ENCODE results near the gene TGFA. TPM values are rescaled to one million over a fixed set of nuclear protein-coding genes. Genes with fewer than 3 reads are reported as not detected.

Gene TGFA
- polyA plus RNA-seq (ENCODE audit: insufficient read length in 4 of 4) = 10 to 100 TPM; 14.9 to 21.6 (median 17.3) TPM

DNA sequence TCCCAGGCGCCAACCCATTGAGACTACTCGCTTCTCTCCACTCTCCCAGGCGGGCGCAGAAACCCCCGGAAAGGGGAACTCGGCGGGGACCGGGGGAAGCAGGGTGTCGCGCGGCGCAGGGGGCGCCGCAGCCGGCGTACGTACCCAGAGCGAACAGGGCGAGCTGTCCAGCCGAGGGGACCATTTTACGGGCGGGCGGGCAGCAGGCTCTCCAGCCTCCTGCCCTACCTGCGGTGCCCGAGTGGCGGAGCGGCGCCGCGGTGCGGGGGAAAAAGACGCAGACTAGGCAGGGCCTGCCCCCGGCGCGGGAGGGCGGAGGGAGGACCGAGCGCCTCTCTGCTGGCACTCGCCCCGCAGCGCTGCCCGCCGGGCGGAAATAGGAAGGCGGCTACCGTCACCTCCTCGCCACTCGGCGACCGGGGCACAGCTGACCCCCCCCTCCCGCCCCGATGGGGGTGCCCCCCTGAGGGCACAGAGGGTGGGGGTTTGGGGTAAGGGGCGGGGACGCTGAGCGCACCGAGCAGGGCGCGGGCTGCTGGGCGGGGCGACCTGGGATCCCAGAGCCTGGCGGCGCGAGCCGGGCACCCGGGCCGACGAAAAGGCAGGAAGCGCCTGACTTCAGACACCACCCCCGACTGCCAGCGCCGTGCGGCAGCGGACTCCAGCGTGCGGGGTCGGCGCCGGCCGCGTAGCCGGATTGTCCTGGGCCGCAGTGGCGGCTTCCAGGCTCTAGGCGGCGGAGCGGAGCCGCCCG is at the start of gene TGFA:
Gene TGFA (minus strand): TSS at position 243 of the 754 bp plus-strand sequence. CDS start 59 bp downstream, at position 184.
- DNase-seq (ENCODE audit: low read depth in 4 of 4, low spot score in 2 of 4) = peak in 2 of 4 donors; percentile 46 to 60

- no peak for DNase-seq (ENCODE audit: low read depth in 4 of 4, low spot score in 2 of 4)
These were observed 49.4 kb upstream of the TGFA start for GRCh38 chr2:70603066-70603465.

DNA sequence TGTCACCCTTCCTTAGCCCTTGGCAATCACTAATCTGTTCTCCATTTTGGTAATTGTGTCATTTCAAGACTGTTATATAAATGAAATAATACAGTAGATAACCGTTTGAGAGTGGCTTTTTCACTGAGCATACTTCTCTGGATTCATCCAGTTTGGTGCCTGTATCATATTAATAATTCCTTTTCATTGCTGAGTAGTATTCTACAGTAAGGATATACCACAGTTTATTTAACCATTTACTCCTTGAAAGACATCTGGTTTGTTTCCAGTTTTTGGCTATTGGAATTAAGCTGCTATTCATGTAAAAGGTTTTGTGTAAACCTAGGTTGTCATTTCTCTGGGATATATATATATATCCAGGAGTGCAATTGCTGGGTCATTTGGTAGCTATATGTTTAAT is 44.6 kb upstream of the TGFA start:
- DNase-seq (ENCODE audit: low read depth in 4 of 4, low spot score in 2 of 4) = no peak

DNA sequence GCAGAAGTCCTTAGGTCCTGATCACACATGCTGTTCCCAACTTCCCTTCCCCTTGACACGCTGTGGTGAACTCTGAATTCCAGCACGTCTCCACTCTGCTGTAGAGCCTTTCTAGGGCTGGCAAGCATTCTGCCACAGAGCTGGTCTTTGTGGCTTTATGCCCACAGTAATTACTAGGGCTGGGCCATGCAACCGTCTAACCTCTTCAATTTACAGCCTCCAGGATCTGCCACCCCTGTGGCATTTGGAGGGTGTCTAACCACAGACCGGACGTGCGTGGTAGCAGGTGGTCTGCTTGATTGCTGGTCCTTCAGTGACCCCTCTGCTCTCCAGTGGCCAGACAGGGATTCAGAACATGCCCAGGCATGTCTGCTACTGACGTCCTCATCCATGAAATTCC is 43.1 kb upstream of the TGFA start:
- DNase-seq (ENCODE audit: low read depth in 4 of 4, low spot score in 2 of 4) = no peak

- no peak for DNase-seq (ENCODE audit: low read depth in 4 of 4, low spot score in 2 of 4)
These were observed 42.7 kb upstream of the TGFA start for GRCh38 chr2:70596293-70596692.

- DNase-seq (ENCODE audit: low read depth in 4 of 4, low spot score in 2 of 4) = no peak
These were observed 29.5 kb upstream of the TGFA start for GRCh38 chr2:70583091-70583490.

GRCh38 chr2:70580352-70580751 is 26.7 kb upstream of the TGFA start:
- DNase-seq (ENCODE audit: low read depth in 4 of 4, low spot score in 2 of 4) = no peak

- DNase-seq (ENCODE audit: low read depth in 4 of 4, low spot score in 2 of 4) = no peak
These were observed 21.0 kb upstream of the TGFA start for GRCh38 chr2:70574618-70575017.

DNA sequence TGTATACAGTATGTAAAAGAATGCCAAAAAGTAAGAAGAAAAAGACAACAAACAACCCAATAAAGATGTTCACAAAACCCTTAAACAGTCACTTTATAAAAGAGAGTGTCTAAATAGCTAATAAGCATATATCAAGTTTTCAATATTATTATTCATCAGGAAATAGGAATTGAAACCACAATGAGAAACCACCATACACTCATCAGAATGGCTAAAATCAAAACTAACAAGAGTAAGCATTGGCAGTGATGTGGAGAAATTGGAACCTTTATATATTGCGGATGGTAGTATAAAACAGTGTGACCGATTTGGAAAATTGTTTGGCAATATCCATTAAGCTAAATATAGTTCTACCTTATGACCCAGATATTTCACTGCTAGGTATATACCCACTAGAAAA is 20.5 kb upstream of the TGFA start:
- DNase-seq (ENCODE audit: low read depth in 4 of 4, low spot score in 2 of 4) = no peak

DNA sequence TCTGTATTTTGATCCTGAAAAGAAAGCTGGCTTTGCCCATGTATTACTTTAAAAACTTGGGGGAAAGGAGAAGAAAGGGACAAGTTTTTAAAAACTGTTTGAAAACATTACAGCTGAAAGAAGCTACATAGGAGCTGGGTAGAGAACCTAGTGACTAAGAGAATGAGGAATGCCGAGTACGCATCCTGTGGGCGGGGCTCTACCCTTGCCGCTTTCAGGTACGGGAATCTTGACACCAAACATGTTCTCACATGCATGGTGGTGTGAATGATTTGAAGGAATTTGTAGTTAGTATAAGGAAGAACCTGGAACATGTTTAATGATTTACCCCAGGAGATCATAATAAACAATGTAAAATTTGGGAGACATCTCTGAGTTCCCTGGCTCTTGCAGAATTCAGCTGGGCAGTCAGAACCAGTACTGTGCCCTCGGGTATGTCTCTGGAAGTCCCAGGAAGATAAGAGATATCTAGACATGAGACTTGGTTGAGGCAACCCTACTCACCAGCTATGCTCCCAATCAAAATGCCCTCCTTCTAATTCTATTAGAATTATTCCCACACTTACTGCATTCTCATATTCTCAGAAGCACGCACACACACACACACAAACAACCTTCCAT is 16.5 kb upstream of the TGFA start:
- no peak for DNase-seq (ENCODE audit: low read depth in 4 of 4, low spot score in 2 of 4)

DNA sequence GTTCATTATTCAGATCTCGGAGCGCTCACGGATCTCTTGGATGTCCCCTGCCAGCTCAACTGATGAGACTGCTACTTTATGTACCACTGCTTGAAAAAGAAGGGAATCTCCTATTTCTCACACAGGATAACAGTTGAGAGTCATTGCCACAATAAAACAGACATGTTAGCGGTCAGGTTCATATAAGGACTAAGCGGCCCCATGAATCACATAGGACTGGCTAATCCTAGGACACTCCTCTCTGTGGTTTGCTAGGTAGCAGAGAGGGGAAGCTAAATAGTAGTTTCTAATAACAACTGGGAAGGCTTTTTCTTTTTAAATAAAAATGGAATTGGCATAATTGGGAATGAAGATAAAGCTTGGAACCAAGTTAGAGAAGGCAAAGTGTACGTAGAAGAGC is 15.9 kb upstream of the TGFA start:
- no peak for DNase-seq (ENCODE audit: low read depth in 4 of 4, low spot score in 2 of 4)

GRCh38 chr2:70566906-70567305 is 13.3 kb upstream of the TGFA start:
- DNase-seq (ENCODE audit: low read depth in 4 of 4, low spot score in 2 of 4) = no peak

- no peak for DNase-seq (ENCODE audit: low read depth in 4 of 4, low spot score in 2 of 4)
These were observed 12.8 kb upstream of the TGFA start for GRCh38 chr2:70566464-70566863.

DNA sequence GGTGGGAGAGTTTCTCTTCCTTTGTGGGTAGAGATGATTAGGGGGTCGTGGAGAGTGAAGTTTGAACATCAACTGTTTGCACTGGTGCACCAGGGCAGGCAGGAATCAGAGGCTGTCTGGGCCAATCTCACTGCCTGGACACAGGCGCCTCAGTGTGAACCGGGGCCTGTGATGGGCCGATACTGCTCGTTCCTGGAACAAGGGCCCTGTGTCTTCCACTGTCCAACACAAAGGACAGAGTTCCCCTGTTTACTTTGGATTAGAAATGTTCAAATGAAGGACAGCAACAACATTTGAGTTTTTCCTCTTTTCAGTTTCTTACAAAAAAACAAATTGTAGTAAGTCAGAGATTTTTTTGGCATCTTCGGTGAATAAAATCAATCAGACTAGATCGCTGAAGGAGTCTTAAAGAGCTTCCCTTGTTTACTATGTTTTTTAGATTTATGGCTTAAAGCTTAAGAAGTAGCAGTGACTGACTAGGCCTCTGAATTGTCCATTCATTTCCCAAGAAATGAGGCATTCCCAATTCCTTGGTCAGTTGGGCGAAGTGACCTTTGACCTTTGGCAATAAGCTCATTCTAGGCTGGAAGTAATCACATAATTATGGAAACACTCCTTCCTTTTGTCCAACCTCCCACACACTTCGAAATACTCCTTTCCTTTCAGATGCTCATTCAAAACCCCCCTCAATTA is 11.6 kb upstream of the TGFA start:
- DNase-seq (ENCODE audit: low read depth in 4 of 4, low spot score in 2 of 4) = no peak

DNA sequence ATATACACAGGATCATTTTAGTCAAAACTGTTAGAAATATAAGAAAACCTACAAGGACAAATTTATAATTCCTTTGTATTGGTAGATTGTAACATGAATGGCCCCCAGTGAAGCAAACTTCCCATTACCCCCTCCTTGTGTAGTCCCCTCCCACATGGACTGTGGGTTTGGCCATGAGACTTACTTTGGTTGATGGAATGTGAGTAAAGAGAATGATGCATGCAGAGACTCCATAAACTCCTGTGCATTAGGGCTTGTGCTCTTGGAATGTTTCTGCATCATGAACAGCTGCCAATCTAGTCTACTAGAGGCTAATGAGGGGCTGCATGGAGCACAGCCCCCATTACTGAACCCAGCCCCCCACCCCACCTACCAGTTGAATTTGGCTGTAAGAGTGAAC is 8.3 kb upstream of the TGFA start:
- DNase-seq (ENCODE audit: low read depth in 4 of 4, low spot score in 2 of 4) = no peak

GRCh38 chr2:70560442-70560841 is 6.8 kb upstream of the TGFA start:
- DNase-seq (ENCODE audit: low read depth in 4 of 4, low spot score in 2 of 4) = no peak

DNA sequence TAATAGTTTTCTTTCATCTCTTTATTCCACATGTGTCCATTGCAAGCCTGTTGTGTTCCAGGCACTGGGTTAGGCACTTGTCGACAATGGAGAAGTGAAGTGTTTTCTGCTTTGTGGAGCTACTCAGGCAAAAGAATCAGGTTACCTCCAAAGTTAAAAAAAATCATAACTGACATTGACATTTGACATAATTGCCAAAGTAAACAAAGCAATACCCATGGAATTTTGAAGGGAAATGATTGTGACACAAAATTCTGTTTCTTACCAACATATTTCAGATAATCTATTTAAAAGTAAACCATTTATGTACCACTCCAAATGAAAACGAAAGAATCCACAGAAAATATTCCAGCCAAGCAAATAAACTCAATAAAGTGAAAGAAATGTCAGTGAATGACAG is 6.4 kb upstream of the TGFA start:
- no peak for DNase-seq (ENCODE audit: low read depth in 4 of 4, low spot score in 2 of 4)

DNA sequence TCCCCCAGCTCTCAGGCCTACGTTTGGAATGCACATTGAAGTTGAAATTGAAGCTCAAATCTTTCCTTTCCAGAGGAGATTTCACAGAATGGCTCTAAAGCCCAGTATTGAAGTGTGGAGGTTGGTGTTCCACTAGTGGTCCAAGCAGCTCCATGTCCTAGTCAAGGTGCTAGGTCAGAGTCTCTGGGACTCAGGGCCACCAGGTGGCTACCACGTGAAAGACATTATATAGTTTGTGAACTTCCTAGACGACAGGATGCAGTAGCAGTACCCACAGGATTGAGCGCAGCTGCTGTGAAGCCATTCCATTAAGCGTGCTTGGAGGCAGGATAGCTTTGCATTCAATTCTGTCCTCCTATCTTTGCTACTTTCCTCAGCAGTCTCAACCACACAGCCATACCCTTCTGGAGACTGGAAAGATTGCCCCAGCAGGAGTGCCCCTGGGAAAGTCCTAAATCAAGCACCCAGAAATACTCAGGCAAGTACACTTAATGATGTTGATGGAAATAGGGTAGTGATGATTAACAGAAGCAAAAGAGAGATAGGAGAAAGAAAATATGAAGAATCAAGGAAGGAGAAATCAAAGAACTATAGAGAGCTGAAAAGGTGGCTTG is 4.7 kb upstream of the TGFA start:
- DNase-seq (ENCODE audit: low read depth in 4 of 4, low spot score in 2 of 4) = no peak

- no peak for DNase-seq (ENCODE audit: low read depth in 4 of 4, low spot score in 2 of 4)
These were observed 3.7 kb upstream of the TGFA start for GRCh38 chr2:70557171-70557838.

DNA sequence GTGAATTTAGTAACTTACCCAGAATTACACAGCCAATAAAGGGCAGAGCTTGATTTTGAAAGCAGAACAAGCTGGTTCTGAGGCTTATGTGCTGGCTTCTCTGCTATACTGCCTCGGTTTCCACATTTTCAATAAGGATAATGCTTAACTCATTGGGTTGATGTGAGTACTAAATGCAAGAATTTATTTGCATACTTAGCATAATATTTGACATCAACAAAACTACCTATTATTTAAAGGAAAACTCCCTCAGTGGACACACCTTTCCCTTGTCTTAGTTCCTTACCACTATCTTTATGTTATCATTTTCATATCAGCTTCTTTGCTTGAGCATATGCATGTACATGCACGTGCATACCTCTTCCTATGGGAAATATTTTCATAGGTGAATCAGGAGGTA is 3.0 kb upstream of the TGFA start:
- no peak for DNase-seq (ENCODE audit: low read depth in 4 of 4, low spot score in 2 of 4)
